HG03469 (cell line): ENCODE data around the gene IFIT5.
A peak's percentile ranks its signal among the peaks of the same experiment; 100 is the strongest.
"Not testable (repeated sequence)": the region's sequence is repeated elsewhere in the genome, so short reads cannot be mapped to it uniquely, and the experiment has no call there.

Experiments used
- ATAC-seq: cut with Tn5 transposase; IDR thresholded peaks from one replicate; pipeline ENCODE4 v1.9.1; 2021; ENCODE audit warnings: mild to moderate bottlenecking, moderate library complexity, moderate number of reproducible peaks; ENCODE audit not compliant: unreplicated experiment

Gene IFIT5

GRCh38 chr10:89414146-89414878 lies at the start of gene IFIT5:
Gene IFIT5, plus strand, starts transcription at chr10:89414568. Its CDS starts 231 bp downstream, at chr10:89414799.
- peak; percentile 51 for ATAC-seq

- peak; percentile 77 for ATAC-seq
These were observed 46.8 kb upstream of the IFIT5 start for GRCh38 chr10:89367529-89367928.

- no peak for ATAC-seq
These were observed 46.2 kb upstream of the IFIT5 start for GRCh38 chr10:89368129-89368528.

GRCh38 chr10:89369156-89370105 lies 44.9 kb upstream of the IFIT5 start:
- ATAC-seq: no peak

GRCh38 chr10:89371079-89371478 lies 43.3 kb upstream of the IFIT5 start:
- ATAC-seq: no peak

GRCh38 chr10:89371987-89372386 lies 42.4 kb upstream of the IFIT5 start:
- ATAC-seq: no peak

- ATAC-seq: no peak
These were observed 40.3 kb upstream of the IFIT5 start for GRCh38 chr10:89373916-89374711.

GRCh38 chr10:89374713-89375141 lies 39.6 kb upstream of the IFIT5 start:
- ATAC-seq: no peak

- no peak for ATAC-seq
These were observed 36.4 kb upstream of the IFIT5 start, which contains the start of gene IFIT1B for GRCh38 chr10:89377705-89378637. Gene IFIT1B, plus strand, starts transcription at chr10:89378056. Its CDS starts 80 bp downstream, at chr10:89378136.

- no peak for ATAC-seq
These were observed 35.3 kb upstream of the IFIT5 start for GRCh38 chr10:89379103-89379502.

GRCh38 chr10:89382757-89383156 lies 31.6 kb upstream of the IFIT5 start:
- no peak for ATAC-seq

GRCh38 chr10:89384474-89385340 lies 29.7 kb upstream of the IFIT5 start:
- no peak for ATAC-seq

- no peak for ATAC-seq
These were observed 25.6 kb upstream of the IFIT5 start for GRCh38 chr10:89388806-89389205.

- no peak for ATAC-seq
These were observed 25.1 kb upstream of the IFIT5 start for GRCh38 chr10:89389254-89389653.

GRCh38 chr10:89390476-89391225 lies 23.7 kb upstream of the IFIT5 start:
- ATAC-seq: no peak

GRCh38 chr10:89391226-89391576 lies 23.2 kb upstream of the IFIT5 start:
- ATAC-seq: not testable (repeated sequence)

- ATAC-seq: no peak
These were observed 22.2 kb upstream of the IFIT5 start, which contains the start of gene IFIT1 for GRCh38 chr10:89391907-89392756. Gene IFIT1, plus strand, starts transcription at chr10:89392623. Its CDS starts 90 bp downstream, at chr10:89392713.
